ENCODE measurements around the gene CNOT11.
"Not testable (repeated sequence)": the region's sequence is repeated elsewhere in the genome, so short reads cannot be mapped to it uniquely, and the experiment has no call there.

Gene CNOT11

DNA sequence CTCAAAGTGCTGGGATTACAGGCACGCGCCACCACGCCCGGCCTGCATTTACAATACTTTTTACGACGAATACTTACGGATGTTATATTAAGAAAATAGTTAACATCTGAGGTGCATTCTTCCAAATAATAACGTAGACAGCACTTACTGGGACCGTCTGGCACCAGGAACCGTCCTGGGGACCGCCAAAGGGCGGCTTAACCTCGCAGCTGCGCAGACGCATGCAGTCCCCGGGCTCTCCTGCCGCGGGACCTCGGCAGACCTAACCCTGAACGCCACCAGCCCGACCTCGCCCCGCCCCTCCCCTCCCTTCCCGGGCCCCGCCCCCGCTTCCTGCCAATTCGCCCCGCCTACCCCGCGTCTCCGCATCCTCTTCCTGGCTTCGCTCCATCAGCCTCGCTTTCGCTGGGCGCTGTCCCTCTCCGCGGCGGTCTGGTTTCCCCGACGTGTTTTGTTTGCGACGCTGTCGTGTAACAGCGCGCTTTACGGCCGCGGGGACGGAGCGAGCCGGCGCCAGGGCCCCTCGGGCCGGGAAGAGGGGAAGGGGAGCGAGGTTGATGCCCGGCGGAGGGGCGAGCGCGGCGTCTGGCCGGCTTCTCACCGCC lies at the start of gene CNOT11:
CNOT11 (plus strand) TSS at position 479 of the 605 bp plus-strand sequence; CDS start at position 558, 79 bp downstream.
- DNase-seq (ENCODE audit: low spot score), result peak; percentile 99

- DNase-seq (ENCODE audit: low spot score), result no peak
Measured at GRCh38 chr2:101204400-101205115, 48.1 kb upstream of the CNOT11 start.

DNA sequence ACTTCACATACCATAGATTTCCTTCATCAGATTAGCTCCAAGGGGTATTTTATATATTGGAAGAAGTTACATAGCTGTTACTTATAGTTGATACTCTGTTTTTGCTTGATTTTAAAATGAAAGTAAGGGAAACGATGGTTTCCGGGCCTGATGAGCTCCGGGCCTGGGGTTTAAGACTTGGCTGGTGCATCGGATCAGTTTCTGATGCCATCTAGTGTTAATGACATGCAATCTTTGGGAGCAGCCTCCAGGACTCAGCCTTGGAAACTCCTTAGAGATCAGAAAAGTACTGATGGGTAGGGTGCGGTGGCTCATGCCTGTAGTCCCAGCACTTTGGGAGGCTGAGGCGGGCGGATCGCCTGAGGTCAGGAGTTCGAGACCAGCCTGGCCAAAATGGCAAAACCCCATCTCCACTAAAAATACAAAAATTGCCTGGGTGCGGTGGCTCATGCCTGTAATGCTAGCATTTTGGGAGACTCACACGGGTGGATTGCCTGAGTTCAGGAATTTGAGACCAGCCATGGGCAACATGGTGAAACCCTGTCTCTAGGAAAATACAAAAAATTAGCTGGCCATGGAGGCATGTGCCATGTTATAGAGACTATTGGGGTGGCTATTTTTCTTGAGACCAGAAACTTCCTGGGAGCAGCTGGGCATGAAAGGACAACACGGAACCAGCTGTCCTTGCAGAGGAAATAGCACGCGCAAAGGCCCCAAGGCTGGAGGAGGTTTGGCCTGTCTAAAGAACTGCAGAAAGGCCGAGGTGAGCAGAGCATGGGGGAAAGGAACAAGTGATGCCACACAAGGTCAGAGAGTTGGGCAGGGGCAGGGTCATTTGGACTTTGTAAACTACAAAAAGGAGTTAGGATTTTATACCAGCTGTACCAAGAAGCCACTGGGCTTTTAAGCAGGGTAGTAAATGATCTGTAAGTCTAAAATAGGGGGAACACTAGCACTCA lies 46.9 kb upstream of the CNOT11 start:
- peak; percentile 53 for DNase-seq (ENCODE audit: low spot score)

DNA sequence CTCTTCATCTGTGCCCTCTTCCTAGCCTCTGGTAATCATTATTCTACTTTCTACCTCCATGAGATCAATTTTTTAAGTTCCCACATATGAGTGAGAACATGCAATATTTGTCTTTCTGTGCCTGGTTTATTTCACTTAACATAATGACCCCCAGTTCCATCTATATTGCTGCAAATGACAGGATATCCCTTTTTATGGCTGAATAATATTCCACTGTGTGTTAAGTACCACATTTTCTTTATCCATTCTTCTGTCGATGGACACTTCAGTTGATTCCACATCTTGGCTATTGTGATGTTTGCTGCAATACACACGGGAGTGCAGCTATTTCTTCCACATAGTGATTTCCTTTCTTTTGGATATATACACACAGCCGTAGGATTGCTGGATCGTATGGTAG lies 43.9 kb upstream of the CNOT11 start:
- no peak for DNase-seq (ENCODE audit: low spot score)

DNA sequence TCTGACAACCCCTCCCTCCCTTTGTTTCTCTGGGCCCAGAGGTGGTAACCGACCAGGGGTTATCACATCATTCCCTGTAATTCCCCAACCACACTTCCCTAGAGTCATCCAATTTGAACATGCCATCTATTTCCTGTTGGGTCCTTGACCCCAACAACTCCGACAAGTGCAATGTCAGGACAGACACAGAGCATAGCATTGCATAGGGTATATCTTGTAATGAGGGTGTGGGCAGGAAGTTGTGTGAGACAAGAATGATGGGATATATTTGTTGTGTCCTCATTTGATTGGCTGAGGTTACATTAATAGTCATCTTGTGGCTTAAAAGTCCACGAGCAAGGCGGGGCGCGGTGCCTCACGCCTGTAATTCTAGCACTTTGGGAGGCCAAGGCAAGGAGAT lies 33.4 kb upstream of the CNOT11 start:
- DNase-seq (ENCODE audit: low spot score), result no peak

DNA sequence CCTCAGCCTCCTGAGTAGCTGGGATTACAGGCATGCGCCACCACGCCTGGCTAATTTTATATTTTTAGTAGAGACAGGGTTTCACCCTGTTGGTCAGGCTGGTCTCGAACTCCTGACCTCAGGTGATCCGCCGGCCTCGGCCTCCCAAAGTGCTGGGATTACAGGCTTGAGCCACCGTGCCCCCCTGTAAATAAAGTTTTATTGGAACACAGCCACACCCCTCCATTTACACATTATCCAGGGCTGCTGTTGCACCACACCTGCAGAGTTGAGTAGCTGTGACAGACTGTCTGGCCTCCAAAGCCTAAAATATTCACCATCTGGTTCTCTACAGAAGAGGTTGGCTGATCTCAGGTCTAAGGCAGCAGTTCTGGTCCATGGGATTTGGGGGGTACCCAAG lies 32.6 kb upstream of the CNOT11 start:
- DNase-seq (ENCODE audit: low spot score), result not testable (repeated sequence)

DNA sequence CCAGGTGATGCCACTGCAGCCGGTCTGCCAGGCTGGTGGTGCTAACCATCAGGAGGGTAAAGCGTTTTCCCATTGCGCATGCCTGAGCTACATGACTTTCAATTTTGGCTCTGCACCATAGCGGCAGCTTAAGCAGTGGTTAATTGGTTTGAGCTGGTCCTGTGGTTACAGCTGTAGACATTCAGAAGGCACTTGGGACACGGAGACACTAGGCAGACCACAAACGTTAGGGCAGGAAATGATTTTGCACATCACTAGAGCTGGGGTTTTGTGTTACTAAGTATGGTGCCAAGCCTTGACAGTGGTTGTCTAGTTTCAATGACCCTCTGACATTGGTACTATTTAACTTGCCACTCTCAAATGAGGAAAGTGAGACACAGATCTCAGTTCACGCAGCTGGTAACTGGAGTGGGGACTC lies 28.9 kb upstream of the CNOT11 start:
- DNase-seq (ENCODE audit: low spot score), result peak; percentile 61

DNA sequence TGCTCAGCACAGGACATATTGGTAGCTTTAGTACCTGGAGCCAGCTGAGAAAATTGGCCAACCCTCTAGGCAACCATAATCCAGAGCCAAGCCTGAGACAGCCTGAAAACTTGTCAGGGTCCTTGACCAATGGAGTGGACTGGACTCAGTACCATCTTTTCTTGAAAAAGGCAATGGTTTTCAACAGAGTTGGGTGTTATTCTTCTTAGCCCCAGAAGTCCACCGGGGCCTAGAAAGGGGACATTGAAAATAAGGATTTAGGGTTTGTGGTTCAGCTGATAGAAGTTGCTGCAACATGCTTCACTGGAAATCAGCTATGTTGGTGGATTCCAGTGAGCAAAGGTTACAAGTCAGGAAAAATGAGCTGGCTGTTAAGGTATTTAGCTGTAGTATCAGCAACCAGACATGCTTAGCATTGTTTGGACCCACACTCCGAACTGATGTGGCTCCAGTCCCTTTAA lies 22.1 kb upstream of the CNOT11 start:
- no peak for DNase-seq (ENCODE audit: low spot score)

DNA sequence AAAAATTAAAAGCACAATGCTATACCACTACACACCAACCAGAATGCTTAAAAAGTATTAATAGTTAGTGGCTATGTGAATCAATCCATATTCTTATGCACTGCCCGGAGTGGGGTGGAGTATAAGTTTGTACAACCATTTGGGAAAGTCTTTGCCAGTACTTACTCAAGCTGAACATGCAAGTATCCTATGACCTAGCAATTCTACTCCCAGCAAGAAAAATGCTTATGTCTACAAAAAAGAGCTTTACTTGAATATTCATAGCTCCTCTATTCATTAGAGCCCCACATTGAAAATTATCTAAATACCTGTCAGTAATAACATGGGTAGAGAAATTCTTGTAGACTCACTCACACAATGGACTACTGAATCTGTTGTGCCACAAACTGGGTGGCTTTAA lies 21.4 kb upstream of the CNOT11 start:
- DNase-seq (ENCODE audit: low spot score), result no peak

DNA sequence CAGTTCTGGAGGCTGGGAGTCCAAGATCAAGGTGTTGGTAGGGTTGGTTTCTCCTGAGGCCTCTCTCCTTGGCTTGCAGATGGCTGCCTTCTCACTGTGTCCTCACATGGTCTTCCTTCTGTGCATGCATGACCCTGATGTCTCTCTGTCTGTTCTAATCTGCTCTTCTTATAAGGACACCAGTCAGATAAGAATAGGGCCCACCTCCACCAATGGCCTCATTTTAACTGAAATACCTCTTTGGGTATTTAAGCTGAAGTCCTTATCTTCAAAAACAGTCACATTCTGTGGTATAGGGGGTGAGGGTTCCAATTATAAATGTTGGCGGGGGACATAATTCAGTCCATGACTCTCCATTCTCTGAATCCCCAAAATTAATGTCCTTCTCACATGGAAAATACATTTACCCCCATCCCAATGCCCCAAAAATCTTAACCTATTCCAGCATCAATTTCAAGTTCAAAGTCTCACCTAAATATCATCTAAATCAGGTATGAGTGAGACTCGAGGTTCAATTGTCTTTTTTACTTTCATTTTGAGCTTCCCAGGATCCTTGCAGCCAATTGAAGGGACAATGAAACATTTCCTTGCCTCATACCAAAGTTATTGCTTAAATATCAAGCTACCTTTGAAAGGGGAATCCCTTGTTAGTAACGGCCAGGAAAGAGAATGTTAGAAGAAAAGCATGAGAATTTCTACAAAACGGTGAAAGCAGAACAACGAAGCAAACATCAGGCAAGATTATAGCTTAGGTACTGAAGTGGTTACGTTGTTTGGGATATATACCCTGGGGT lies 20.6 kb upstream of the CNOT11 start:
- DNase-seq (ENCODE audit: low spot score), result no peak

DNA sequence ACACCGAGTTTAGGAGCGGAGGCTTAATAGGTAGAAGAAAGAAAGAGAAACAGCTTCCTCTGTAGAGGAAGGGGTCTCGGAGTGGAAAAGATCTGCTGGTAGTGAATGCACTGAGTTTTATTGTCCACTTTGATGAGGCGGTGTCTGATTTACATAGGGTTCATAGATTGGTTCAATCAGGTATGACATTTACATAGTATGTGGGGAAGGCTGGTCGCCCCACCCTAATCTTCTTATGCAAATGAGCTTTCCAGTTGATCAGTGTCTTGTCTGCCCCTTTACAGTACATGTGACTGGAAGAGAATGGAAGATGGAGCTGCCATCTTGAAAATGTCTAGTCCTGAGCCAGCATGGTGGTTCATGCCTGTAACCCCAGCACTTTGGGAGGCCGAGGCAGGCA lies 19.9 kb upstream of the CNOT11 start:
- no peak for DNase-seq (ENCODE audit: low spot score)

- DNase-seq (ENCODE audit: low spot score), result no peak
Measured at GRCh38 chr2:101234169-101234938, 18.3 kb upstream of the CNOT11 start.

- DNase-seq (ENCODE audit: low spot score), result not testable (repeated sequence)
Measured at GRCh38 chr2:101235956-101236355, 16.7 kb upstream of the CNOT11 start.

DNA sequence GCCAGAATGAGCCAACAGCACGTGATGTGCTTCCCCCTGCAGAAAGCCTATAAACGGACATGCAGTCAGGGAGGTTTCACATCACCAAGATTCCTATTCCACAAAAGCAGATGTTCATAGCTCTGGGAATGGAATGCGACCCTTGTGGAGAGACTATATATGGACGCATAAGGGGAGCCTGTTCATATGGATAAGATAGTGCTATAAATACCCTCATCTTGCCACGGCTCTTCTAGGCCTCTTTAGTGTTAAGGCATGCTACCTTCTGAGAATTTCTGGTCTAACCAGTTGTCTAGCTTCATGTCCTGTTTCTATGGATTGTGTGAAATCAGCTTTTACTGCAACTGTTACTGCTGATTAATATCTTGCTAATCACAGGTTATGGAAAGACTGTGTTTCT lies 14.7 kb upstream of the CNOT11 start:
- not testable (repeated sequence) for DNase-seq (ENCODE audit: low spot score)

- DNase-seq (ENCODE audit: low spot score), result no peak
Measured at GRCh38 chr2:101238930-101239759, 13.5 kb upstream of the CNOT11 start.

DNA sequence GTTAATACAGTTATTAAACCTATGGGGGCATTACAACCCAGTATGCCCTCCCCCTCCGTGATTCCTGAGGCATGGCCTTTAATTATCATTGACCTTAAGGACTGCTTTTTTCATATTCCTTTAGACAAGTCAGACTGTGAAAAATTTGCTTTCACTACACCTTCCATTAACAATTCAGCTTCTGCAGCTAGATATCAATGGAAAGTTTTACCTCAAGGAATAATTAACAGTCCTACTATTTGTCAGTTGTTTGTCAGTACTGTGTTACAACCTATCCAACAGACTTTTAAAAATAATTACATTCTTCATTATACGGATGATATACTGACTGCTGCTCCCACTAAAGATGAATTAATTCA lies 12.9 kb upstream of the CNOT11 start:
- DNase-seq (ENCODE audit: low spot score), result not testable (repeated sequence)

GRCh38 chr2:101240694-101241093 lies 12.0 kb upstream of the CNOT11 start:
- peak; percentile 38 for DNase-seq (ENCODE audit: low spot score)

- no peak for DNase-seq (ENCODE audit: low spot score)
Measured at GRCh38 chr2:101241158-101241557, 11.5 kb upstream of the CNOT11 start.

DNA sequence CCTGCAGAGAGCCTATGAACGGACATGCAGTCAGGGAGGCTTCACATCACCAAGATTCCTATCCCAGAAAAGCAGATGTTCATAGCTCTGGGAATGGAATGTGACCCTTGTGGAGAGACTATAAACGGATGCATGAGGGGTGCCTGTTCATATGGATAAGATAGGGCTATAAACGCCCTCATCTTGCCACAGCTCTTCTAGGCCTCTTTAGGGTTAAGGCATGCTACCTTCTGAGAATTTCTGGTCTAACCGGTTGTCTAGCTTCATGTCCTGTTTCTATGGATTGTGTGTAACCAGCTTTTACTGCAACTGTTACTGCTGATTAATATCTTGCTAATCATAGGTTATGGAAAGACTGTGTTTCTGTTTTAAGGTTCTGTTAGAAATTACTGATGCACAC lies 8.3 kb upstream of the CNOT11 start:
- DNase-seq (ENCODE audit: low spot score), result not testable (repeated sequence)

DNA sequence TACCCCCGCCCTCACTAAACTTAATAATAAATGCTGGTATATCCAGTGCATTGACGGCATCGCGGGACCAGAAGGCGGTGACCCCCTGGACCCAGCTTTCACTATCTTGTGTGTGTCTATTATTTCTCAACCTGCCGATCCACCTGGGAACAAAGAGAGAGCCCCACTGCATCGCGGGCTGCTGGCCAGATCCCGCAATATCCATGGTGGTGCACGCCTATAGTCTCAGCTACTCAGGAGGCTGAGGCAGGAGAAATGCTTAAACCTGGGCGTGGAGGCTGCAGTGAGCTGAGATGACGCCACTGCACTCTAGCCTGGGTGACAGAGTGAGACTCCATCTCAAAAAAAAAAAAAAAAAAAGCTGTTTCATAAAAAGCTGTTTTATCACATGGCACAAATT lies 7.8 kb upstream of the CNOT11 start:
- not testable (repeated sequence) for DNase-seq (ENCODE audit: low spot score)
